A673 (cell line): Measurements from ENCODE around the gene PI4K2A. TPM values are rescaled to one million over a fixed set of nuclear protein-coding genes. Genes with fewer than 3 reads are reported as not detected.
"Not testable (repeated sequence)": the region's sequence is repeated elsewhere in the genome, so short reads cannot be mapped to it uniquely, and the experiment has no call there.

Source experiments
- BruUV-seq: library from RNA; stranded (reverse); fragments of 400-500 nt; replicated peaks from 2 replicates; lab custom pipeline; 2021; lab: Mats Ljungman, UMichigan
- CTCF ChIA-PET: fragments of 300-600 bp; sonication (Branson Sonifier 250); formaldehyde crosslinking; loops from one replicate; lab custom pipeline; 2022; ENCODE audit warnings: antibody characterized with exemption; lab: Charles Lee
- POLR2A ChIA-PET: fragments of 300-600 bp; sonication (Branson Sonifier 250); formaldehyde crosslinking; loops from one replicate; lab custom pipeline; 2022; ENCODE audit warnings: antibody characterized with exemption; ENCODE audit not compliant: low non-redundant PET; lab: Charles Lee
- DNase-seq: peaks from one replicate; pipeline ENCODE4 v3.0.0-alpha.2; 2015; ENCODE audit warnings: low spot score
- H3K27ac ChIP-seq: fragments of 200-600 bp; sonication (generic); 2 replicates; pipeline ENCODE4 v1.5.1; 2016; ENCODE audit warnings: mixed run types, low read depth, mild to moderate bottlenecking, mixed read lengths, antibody characterized with exemption, low read length; ENCODE audit not compliant: poor library complexity, severe bottlenecking
- H3K27me3 ChIP-seq: fragments of 200-600 bp; sonication (generic); replicated peaks from 2 replicates; pipeline ENCODE4 v1.6.1; 2017; ENCODE audit warnings: mixed run types, low read depth, mild to moderate bottlenecking, mixed read lengths, antibody characterized with exemption, low read length; ENCODE audit not compliant: insufficient read depth, poor library complexity
- H3K36me3 ChIP-seq: fragments of 200-600 bp; sonication (generic); 2 replicates; pipeline ENCODE4 v1.6.1; 2016; ENCODE audit warnings: mixed run types, mild to moderate bottlenecking, mixed read lengths, antibody characterized with exemption, low read length; ENCODE audit not compliant: insufficient read depth, poor library complexity, severe bottlenecking
- H3K4me1 ChIP-seq: fragments of 200-600 bp; sonication (generic); 2 replicates; pipeline ENCODE4 v1.6.1; 2017; ENCODE audit warnings: mixed run types, mild to moderate bottlenecking, mixed read lengths, antibody characterized with exemption, low read length; ENCODE audit not compliant: insufficient read depth, poor library complexity, severe bottlenecking
- H3K4me3 ChIP-seq: fragments of 200-600 bp; sonication (generic); 2 replicates; pipeline ENCODE4 v1.5.1; 2016; ENCODE audit warnings: low read depth, mixed run types, mild to moderate bottlenecking, mixed read lengths, low read length; ENCODE audit not compliant: poor library complexity, severe bottlenecking
- H3K9me3 ChIP-seq: fragments of 200-600 bp; sonication (generic); 2 replicates; pipeline ENCODE4 v1.6.1; 2016; ENCODE audit warnings: mixed run types, low read depth, mild to moderate bottlenecking, mixed read lengths, antibody characterized with exemption, low read length; ENCODE audit not compliant: poor library complexity, severe bottlenecking
- CTCF ChIP-seq: fragments of 300-800, 200-600 bp; sonication (generic); conservative IDR thresholded peaks from 2 replicates; pipeline ENCODE4 v1.5.1; 2017; ENCODE audit warnings: low read depth, mild to moderate bottlenecking, antibody characterized with exemption, low read length, moderate library complexity, mixed read lengths
- EZH2 ChIP-seq: fragments of 200-600 bp; sonication (generic); IDR thresholded peaks from 2 replicates; pipeline ENCODE4 v1.6.1; 2017; ENCODE audit warnings: borderline replicate concordance, low read depth, mild to moderate bottlenecking, mixed read lengths, antibody characterized with exemption, low read length; ENCODE audit not compliant: poor library complexity, severe bottlenecking
- intact Hi-C: fragments of 100-400 bp; cut with micrococcal nuclease; formaldehyde crosslinking; loops from one replicate; pipeline ENCODE4 v1.10.0; 2022; ENCODE audit not compliant: unreplicated experiment
- total RNA-seq: library from RNA; stranded (reverse); gene quantifications from 2 replicates; pipeline ENCODE4 v1.2.3, GENCODE V29; 2021

Gene PI4K2A
- total RNA-seq, 1 experiment from 2014 or later, result 23.6 TPM

- intact Hi-C loops, result no loop called here
- ChIA-PET POLR2A (no interaction called here), CTCF (no interaction called here)
- Histone ChIP-seq H3K9me3 (no peaks in the 10 kb centered on the region), H3K4me1 (peaks cover 12% of the 10 kb centered on the region), H3K27me3 (no peaks in the 10 kb centered on the region), H3K36me3 (no peaks in the 10 kb centered on the region), H3K4me3 (peak overlapping the region; percentile 74), H3K27ac (peak overlapping the region; percentile 35)
- DNase-seq, result peak; percentile 43
- BruUV-seq, result no TSS peak
- TF ChIP-seq CTCF (0 out of 2 replicates have a peak, but pooled peaks have one; percentile 19), EZH2 (no peak)
These were observed 6.5 kb upstream of the PI4K2A start for GRCh38 chr10:97633921-97634320.

- Histone ChIP-seq H3K4me1 (peaks cover 12% of the 10 kb centered on the region), H3K9me3 (no peaks in the 10 kb centered on the region), H3K27me3 (no peaks in the 10 kb centered on the region), H3K36me3 (no peaks in the 10 kb centered on the region), H3K4me3 (no peak overlapping the region), H3K27ac (no peak overlapping the region)
- TF ChIP-seq EZH2, result no peak
- TF ChIP-seq CTCF, result no peak
- CTCF ChIA-PET, result no interaction called here
- intact Hi-C loops, result no loop called here
- POLR2A ChIA-PET, result no interaction called here
- BruUV-seq, result no TSS peak
- DNase-seq, result no peak
These were observed 4.9 kb upstream of the PI4K2A start for GRCh38 chr10:97635577-97635976.

DNA sequence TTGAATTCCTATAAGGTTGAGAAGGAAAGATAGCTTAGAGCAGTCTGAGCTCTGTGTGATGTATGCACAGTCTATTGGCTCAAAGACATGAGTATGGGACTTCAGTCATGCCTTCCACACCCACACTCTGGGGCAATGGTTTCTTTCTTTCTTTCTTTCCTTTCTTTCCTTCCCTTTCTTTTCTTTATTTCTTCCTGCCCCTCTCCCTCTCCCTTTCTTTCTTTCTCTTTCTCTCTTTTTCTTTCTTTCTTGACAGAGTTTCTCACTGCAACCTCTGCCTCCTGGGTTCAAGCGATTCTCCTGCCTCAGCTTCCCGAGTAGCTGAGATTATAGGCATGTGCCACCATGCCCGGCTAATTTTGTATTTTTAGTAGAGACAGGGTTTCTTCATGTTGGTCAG lies 1.4 kb upstream of the PI4K2A start:
- POLR2A ChIA-PET, H3K36me3 ChIP-seq, intact Hi-C loops, BruUV-seq, H3K27me3 ChIP-seq, H3K4me3 ChIP-seq, CTCF ChIA-PET, H3K27ac ChIP-seq, H3K4me1 ChIP-seq, H3K9me3 ChIP-seq, DNase-seq: not testable (repeated sequence)
